SH-SY5Y (cell line): ENCODE measurements around the gene PIK3C2B.
A peak's percentile ranks its signal among the peaks of the same experiment; 100 is the strongest.

Experiments
- GATA2 ChIP-seq: IDR thresholded peaks from 2 replicates; pipeline ENCODE4 v1.6.1; 2011; ENCODE audit warnings: mild to moderate bottlenecking, low read depth, low read length
- GATA3 ChIP-seq: IDR thresholded peaks from 2 replicates; pipeline ENCODE4 v1.6.1; 2011; ENCODE audit warnings: low read depth, mild to moderate bottlenecking, low read length, moderate library complexity

The PIK3C2B gene

GRCh38 chr1:204494281-204495077 lies at the start of gene PIK3C2B:
Gene PIK3C2B (minus strand): TSS chr1:204494805. CDS start chr1:204469802, 25,003 bp downstream.
- TF ChIP-seq GATA3 (no peak), GATA2 (no peak)

- TF ChIP-seq GATA2 (no peak), GATA3 (no peak)
Observed at GRCh38 chr1:204544321-204544720, 49.7 kb upstream of the PIK3C2B start.

GRCh38 chr1:204541626-204542025 lies 47.0 kb upstream of the PIK3C2B start:
- TF ChIP-seq GATA3, result no peak
- TF ChIP-seq GATA2, result no peak

- TF ChIP-seq GATA2 (no peak), GATA3 (no peak)
Observed at GRCh38 chr1:204532832-204533231, 38.2 kb upstream of the PIK3C2B start.

GRCh38 chr1:204530932-204531331 lies 36.3 kb upstream of the PIK3C2B start:
- TF ChIP-seq GATA3, result no peak
- no peak for TF ChIP-seq GATA2

- TF ChIP-seq GATA2 (no peak), GATA3 (no peak)
Observed at GRCh38 chr1:204529371-204529895, 34.8 kb upstream of the PIK3C2B start.

GRCh38 chr1:204528677-204529076 lies 34.1 kb upstream of the PIK3C2B start:
- TF ChIP-seq GATA2 (no peak), GATA3 (no peak)

GRCh38 chr1:204528241-204528640 lies 33.6 kb upstream of the PIK3C2B start:
- TF ChIP-seq GATA3 (no peak), GATA2 (no peak)

GRCh38 chr1:204524986-204525385 lies 30.4 kb upstream of the PIK3C2B start:
- TF ChIP-seq GATA2 (no peak), GATA3 (no peak)

- TF ChIP-seq GATA3, result no peak
- no peak for TF ChIP-seq GATA2
Observed at GRCh38 chr1:204523605-204524215, 29.1 kb upstream of the PIK3C2B start.

- TF ChIP-seq GATA2 (no peak), GATA3 (no peak)
Observed at GRCh38 chr1:204520834-204521709, 26.5 kb upstream of the PIK3C2B start.

GRCh38 chr1:204516180-204516879 lies 21.7 kb upstream of the PIK3C2B start, which contains the start of gene MDM4:
Gene MDM4 (plus strand): TSS chr1:204516406. CDS start chr1:204525519, 9,113 bp downstream.
- TF ChIP-seq GATA2 (peak; percentile 72; the same call in 1 of the 2 replicates), GATA3 (no peak)

GRCh38 chr1:204514828-204515227 lies 20.2 kb upstream of the PIK3C2B start:
- TF ChIP-seq GATA3 (no peak), GATA2 (no peak)
